HCT116 (cell line): ENCODE measurements around the gene FAM171A1.

Experiments
- CEBPB ChIP-seq: IDR thresholded peaks from 2 replicates; pipeline ENCODE4 v1.6.1; 2012; ENCODE audit warnings: low read depth
- EZH2 ChIP-seq: fragments of 200-600 bp; sonication (generic); IDR thresholded peaks from 2 replicates; pipeline ENCODE4 v1.6.1; 2017; ENCODE audit warnings: antibody characterized with exemption, mixed run types
- FOSL1 ChIP-seq: IDR thresholded peaks from 2 replicates; pipeline ENCODE4 v1.6.1; 2012; ENCODE audit warnings: low read depth
- POLR2AphosphoS5 ChIP-seq: IDR thresholded peaks from 2 replicates; pipeline ENCODE4 v1.6.1; 2011; ENCODE audit warnings: mild to moderate bottlenecking, low read depth, low read length, moderate library complexity
- RAD21 ChIP-seq: IDR thresholded peaks from 2 replicates; pipeline ENCODE4 v1.6.1; 2012; ENCODE audit warnings: low read depth, mild to moderate bottlenecking
- SRF ChIP-seq: IDR thresholded peaks from 2 replicates; pipeline ENCODE4 v1.6.1; 2012; ENCODE audit warnings: low read depth
- ZNF274 ChIP-seq: fragments of 200-500 bp; sonication (Bioruptor generic); IDR thresholded peaks from 2 replicates; pipeline ENCODE4 v1.6.1; 2014; ENCODE audit warnings: mild to moderate bottlenecking, low read depth, low read length, inconsistent platforms
- TF ChIP-seq, protein P1 (sequence below), 3 experiments: fragments of 200-600 bp in 1 of 3; sonication (generic) in 1 of 3; IDR thresholded peaks in 2 of 3; conservative IDR thresholded peaks in 1 of 3; 2 replicates each; pipeline ENCODE4 v1.5.1; 2012 to 2017; ENCODE audit warnings: low read depth in 2 of 3, low read length in 2 of 3, antibody characterized with exemption in 1 of 3, borderline replicate concordance in 1 of 3, control low read depth in 1 of 3, mild to moderate bottlenecking in 1 of 3, mixed read lengths in 1 of 3, mixed run types in 1 of 3, moderate library complexity in 1 of 3; ENCODE audit not compliant: insufficient read depth in 1 of 3
- TF ChIP-seq, protein P2 (sequence below): IDR thresholded peaks from 2 replicates; pipeline ENCODE4 v1.6.1; 2011; ENCODE audit warnings: mild to moderate bottlenecking, low read length, moderate library complexity; ENCODE audit not compliant: insufficient replicate concordance; ENCODE audit errors: extremely low read depth

- TF ChIP-seq SRF (no peak), EZH2 (no peak), POLR2AphosphoS5 (no peak), CEBPB (no peak), FOSL1 (no peak), ZNF274 (no peak), RAD21 (no peak)
- TF ChIP-seq, protein P1, sequence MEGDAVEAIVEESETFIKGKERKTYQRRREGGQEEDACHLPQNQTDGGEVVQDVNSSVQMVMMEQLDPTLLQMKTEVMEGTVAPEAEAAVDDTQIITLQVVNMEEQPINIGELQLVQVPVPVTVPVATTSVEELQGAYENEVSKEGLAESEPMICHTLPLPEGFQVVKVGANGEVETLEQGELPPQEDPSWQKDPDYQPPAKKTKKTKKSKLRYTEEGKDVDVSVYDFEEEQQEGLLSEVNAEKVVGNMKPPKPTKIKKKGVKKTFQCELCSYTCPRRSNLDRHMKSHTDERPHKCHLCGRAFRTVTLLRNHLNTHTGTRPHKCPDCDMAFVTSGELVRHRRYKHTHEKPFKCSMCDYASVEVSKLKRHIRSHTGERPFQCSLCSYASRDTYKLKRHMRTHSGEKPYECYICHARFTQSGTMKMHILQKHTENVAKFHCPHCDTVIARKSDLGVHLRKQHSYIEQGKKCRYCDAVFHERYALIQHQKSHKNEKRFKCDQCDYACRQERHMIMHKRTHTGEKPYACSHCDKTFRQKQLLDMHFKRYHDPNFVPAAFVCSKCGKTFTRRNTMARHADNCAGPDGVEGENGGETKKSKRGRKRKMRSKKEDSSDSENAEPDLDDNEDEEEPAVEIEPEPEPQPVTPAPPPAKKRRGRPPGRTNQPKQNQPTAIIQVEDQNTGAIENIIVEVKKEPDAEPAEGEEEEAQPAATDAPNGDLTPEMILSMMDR (IDR thresholded peaks at IDR 0.05 in 2 of 3, conservative IDR thresholded peaks at IDR 0.05 in 1 of 3; ENCODE audit: borderline replicate concordance in 1 of 3, insufficient read depth in 1 of 3, low read depth in 2 of 3, low read length in 2 of 3) = no peak
- TF ChIP-seq, protein P2, sequence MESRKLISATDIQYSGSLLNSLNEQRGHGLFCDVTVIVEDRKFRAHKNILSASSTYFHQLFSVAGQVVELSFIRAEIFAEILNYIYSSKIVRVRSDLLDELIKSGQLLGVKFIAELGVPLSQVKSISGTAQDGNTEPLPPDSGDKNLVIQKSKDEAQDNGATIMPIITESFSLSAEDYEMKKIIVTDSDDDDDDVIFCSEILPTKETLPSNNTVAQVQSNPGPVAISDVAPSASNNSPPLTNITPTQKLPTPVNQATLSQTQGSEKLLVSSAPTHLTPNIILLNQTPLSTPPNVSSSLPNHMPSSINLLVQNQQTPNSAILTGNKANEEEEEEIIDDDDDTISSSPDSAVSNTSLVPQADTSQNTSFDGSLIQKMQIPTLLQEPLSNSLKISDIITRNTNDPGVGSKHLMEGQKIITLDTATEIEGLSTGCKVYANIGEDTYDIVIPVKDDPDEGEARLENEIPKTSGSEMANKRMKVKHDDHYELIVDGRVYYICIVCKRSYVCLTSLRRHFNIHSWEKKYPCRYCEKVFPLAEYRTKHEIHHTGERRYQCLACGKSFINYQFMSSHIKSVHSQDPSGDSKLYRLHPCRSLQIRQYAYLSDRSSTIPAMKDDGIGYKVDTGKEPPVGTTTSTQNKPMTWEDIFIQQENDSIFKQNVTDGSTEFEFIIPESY = no peak
These were observed 5.4 kb downstream of the FAM171A1 start for GRCh38 chr10:15365692-15366091.
